Urothelium cell line (cell line): Measurements from ENCODE around the gene ULK4.
"Not testable (repeated sequence)": the region's sequence is repeated elsewhere in the genome, so short reads cannot be mapped to it uniquely, and the experiment has no call there.

Experiments
- DNase-seq: peaks from one replicate; pipeline ENCODE4 v3.0.0; 2011; ENCODE audit warnings: low spot score, mixed read lengths
- FAIRE-seq: peaks from 2 replicates; lab custom pipeline; 2011; peaks lifted over from hg19 to GRCh38; lab: Jason Lieb, UNC

Gene ULK4

GRCh38 chr3:41960826-41961750 lies 815 bp downstream of the ULK4 start:
- no peak for FAIRE-seq
- DNase-seq = peak; percentile 42

- DNase-seq (no peak), FAIRE-seq (no peak)
Measured at GRCh38 chr3:41956574-41956973, 5.3 kb downstream of the ULK4 start.

GRCh38 chr3:41955192-41955591 lies 6.7 kb downstream of the ULK4 start:
- DNase-seq (no peak), FAIRE-seq (no peak)

- DNase-seq (no peak), FAIRE-seq (no peak)
Measured at GRCh38 chr3:41943311-41943843, 18.5 kb downstream of the ULK4 start.

GRCh38 chr3:41940393-41940792 lies 21.5 kb downstream of the ULK4 start:
- FAIRE-seq (no peak), DNase-seq (no peak)

- FAIRE-seq (no peak), DNase-seq (no peak)
Measured at GRCh38 chr3:41936384-41936783, 25.5 kb downstream of the ULK4 start.

- DNase-seq (peak; percentile 35), FAIRE-seq (no peak)
Measured at GRCh38 chr3:41933154-41933676, 28.7 kb downstream of the ULK4 start.

- DNase-seq (no peak), FAIRE-seq (no peak)
Measured at GRCh38 chr3:41932464-41932863, 29.4 kb downstream of the ULK4 start.

- FAIRE-seq (no peak), DNase-seq (no peak)
Measured at GRCh38 chr3:41920406-41920965, 41.4 kb downstream of the ULK4 start.

- FAIRE-seq (no peak), DNase-seq (no peak)
Measured at GRCh38 chr3:41915353-41915752, 46.5 kb downstream of the ULK4 start.

GRCh38 chr3:41912280-41912679 lies 49.6 kb downstream of the ULK4 start:
- FAIRE-seq (no peak), DNase-seq (no peak)

GRCh38 chr3:41907330-41908073 lies 54.4 kb downstream of the ULK4 start:
- FAIRE-seq = no peak

GRCh38 chr3:41900265-41900664 lies 61.6 kb downstream of the ULK4 start:
- FAIRE-seq = no peak
- DNase-seq = no peak

More at GRCh38 chr3:41907330-41908073, 54.4 kb downstream of the ULK4 start:
- no peak for DNase-seq

GRCh38 chr3:41898631-41899030 lies 63.3 kb downstream of the ULK4 start:
- FAIRE-seq (no peak), DNase-seq (no peak)

- no peak for FAIRE-seq
- DNase-seq = peak; percentile 23
Measured at GRCh38 chr3:41893977-41894376, 67.9 kb downstream of the ULK4 start.

GRCh38 chr3:41888368-41889076 lies 73.4 kb downstream of the ULK4 start:
- FAIRE-seq (no peak), DNase-seq (no peak)

GRCh38 chr3:41882956-41883355 lies 78.9 kb downstream of the ULK4 start:
- FAIRE-seq = no peak
- no peak for DNase-seq

- DNase-seq (peak; percentile 27), FAIRE-seq (no peak)
Measured at GRCh38 chr3:41881233-41881821, 80.6 kb downstream of the ULK4 start.

- FAIRE-seq = no peak
- no peak for DNase-seq
Measured at GRCh38 chr3:41880387-41880786, 81.5 kb downstream of the ULK4 start.

GRCh38 chr3:41877741-41878140 lies 84.2 kb downstream of the ULK4 start:
- not testable (repeated sequence) for FAIRE-seq, DNase-seq
